KMS-11 (cell line): ENCODE data around the gene ASIC3.

Source experiments
- H2AFZ ChIP-seq: fragments of 200-600 bp; sonication (generic); 2 replicates; pipeline ENCODE4 v1.6.1; 2016; ENCODE audit warnings: antibody characterized with exemption, mixed run types, low read depth
- H3K27ac ChIP-seq: fragments of 200-600 bp; sonication (generic); 2 replicates; pipeline ENCODE4 v1.6.1; 2016; ENCODE audit warnings: mild to moderate bottlenecking, mixed run types
- H3K27me3 ChIP-seq: fragments of 200-600 bp; sonication (generic); 2 replicates; pipeline ENCODE4 v1.6.1; 2017; ENCODE audit warnings: mild to moderate bottlenecking, low read depth, mixed run types, moderate library complexity; ENCODE audit not compliant: insufficient read depth
- H3K36me3 ChIP-seq: fragments of 200-600 bp; sonication (generic); 2 replicates; pipeline ENCODE4 v1.6.1; 2017; ENCODE audit warnings: mild to moderate bottlenecking, mixed run types; ENCODE audit not compliant: insufficient read depth
- H3K4me1 ChIP-seq: fragments of 200-600 bp; sonication (generic); 2 replicates; pipeline ENCODE4 v1.6.1; 2016; ENCODE audit warnings: mild to moderate bottlenecking, low read depth, mixed run types; ENCODE audit not compliant: poor library complexity, severe bottlenecking
- H3K4me2 ChIP-seq: fragments of 200-600 bp; sonication (generic); 2 replicates; pipeline ENCODE4 v1.7.0; 2016; ENCODE audit warnings: mild to moderate bottlenecking, mixed run types
- H3K4me3 ChIP-seq: fragments of 200-600 bp; sonication (generic); IDR thresholded peaks from 2 replicates; pipeline ENCODE4 v1.6.1; 2017; ENCODE audit warnings: low read depth, low read length, mixed read lengths; ENCODE audit not compliant: insufficient read depth
- H3K79me2 ChIP-seq: fragments of 200-600 bp; sonication (generic); 2 replicates; pipeline ENCODE4 v1.6.1; 2016; ENCODE audit warnings: low read depth, mixed run types; ENCODE audit not compliant: insufficient read depth
- H3K9ac ChIP-seq: fragments of 200-600 bp; sonication (generic); 2 replicates; pipeline ENCODE4 v1.6.1; 2016; ENCODE audit warnings: mild to moderate bottlenecking, mixed run types
- H4K20me1 ChIP-seq: fragments of 200-600 bp; sonication (generic); 2 replicates; pipeline ENCODE4 v1.6.1; 2016; ENCODE audit warnings: mild to moderate bottlenecking, mixed run types; ENCODE audit not compliant: insufficient read depth
- TF ChIP-seq, protein P1 (sequence below): fragments of 200-600 bp; sonication (generic); conservative IDR thresholded peaks from 2 replicates; pipeline ENCODE4 v1.6.1; 2017; ENCODE audit warnings: low read depth, mild to moderate bottlenecking, antibody characterized with exemption, low read length, moderate library complexity, mixed read lengths

Gene ASIC3

DNA sequence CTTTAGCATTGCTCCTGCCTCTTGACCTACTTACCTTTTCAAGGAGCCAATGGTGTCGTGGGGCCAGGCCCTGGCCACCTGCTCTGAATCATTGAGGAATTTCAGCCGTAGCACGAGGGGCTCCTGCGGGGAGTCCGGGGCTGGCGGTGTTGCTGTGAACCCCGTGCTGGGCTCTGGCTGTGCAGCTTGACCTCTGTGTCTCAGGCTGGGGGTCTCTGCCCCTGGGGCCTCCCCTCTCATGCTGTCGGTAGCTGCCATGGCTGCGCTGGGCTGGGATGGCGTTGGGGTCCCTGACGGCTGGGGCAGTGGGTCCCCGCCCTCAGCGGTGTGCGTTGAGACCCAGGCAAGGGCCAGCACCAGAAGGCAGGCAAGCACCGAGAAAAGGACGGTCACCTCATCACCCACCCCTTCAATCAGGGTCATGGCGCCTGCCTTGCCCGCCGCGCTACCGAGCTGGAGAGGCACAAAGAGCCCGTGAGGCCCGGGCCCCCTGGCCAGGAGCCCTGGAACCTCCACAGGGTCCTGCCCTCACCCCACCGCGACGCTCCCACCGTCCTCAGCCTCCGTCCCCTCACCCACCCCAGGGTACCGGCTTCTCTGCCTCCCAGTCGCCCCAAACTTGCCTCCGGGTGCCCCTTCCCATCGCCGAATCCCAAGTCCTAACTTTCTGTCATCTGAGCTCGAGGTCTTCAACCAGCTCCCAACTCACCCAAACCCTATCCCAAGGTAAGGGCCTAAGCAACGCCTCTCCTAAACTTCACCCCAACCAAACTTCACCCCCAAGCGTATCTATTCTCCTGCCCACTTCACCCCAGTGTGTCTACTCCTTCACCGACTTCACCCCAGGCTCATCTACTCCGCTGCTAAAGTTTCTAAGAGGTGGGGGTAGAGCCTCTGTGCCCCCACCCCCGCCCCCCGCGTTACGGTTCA lies 34.1 kb downstream of the ASIC3 start:
- Histone ChIP-seq H4K20me1 (no peaks in the 10 kb centered on the region), H3K36me3 (no peaks in the 10 kb centered on the region), H3K4me1 (peaks cover 43% of the 10 kb centered on the region), H3K9ac (peak overlapping the region; percentile 61; the same call in 1 of the 2 replicates), H3K27ac (peak overlapping the region; percentile 11; the same call in 1 of the 2 replicates), H3K4me3 (no peak overlapping the region), H2AFZ (peak overlapping the region; percentile 84; the same call in 1 of the 2 replicates), H3K4me2 (peak overlapping the region; percentile 62), H3K27me3 (no peaks in the 10 kb centered on the region), H3K79me2 (peaks cover 34% of the 10 kb centered on the region)
- TF ChIP-seq, protein P1, sequence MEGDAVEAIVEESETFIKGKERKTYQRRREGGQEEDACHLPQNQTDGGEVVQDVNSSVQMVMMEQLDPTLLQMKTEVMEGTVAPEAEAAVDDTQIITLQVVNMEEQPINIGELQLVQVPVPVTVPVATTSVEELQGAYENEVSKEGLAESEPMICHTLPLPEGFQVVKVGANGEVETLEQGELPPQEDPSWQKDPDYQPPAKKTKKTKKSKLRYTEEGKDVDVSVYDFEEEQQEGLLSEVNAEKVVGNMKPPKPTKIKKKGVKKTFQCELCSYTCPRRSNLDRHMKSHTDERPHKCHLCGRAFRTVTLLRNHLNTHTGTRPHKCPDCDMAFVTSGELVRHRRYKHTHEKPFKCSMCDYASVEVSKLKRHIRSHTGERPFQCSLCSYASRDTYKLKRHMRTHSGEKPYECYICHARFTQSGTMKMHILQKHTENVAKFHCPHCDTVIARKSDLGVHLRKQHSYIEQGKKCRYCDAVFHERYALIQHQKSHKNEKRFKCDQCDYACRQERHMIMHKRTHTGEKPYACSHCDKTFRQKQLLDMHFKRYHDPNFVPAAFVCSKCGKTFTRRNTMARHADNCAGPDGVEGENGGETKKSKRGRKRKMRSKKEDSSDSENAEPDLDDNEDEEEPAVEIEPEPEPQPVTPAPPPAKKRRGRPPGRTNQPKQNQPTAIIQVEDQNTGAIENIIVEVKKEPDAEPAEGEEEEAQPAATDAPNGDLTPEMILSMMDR: no peak

DNA sequence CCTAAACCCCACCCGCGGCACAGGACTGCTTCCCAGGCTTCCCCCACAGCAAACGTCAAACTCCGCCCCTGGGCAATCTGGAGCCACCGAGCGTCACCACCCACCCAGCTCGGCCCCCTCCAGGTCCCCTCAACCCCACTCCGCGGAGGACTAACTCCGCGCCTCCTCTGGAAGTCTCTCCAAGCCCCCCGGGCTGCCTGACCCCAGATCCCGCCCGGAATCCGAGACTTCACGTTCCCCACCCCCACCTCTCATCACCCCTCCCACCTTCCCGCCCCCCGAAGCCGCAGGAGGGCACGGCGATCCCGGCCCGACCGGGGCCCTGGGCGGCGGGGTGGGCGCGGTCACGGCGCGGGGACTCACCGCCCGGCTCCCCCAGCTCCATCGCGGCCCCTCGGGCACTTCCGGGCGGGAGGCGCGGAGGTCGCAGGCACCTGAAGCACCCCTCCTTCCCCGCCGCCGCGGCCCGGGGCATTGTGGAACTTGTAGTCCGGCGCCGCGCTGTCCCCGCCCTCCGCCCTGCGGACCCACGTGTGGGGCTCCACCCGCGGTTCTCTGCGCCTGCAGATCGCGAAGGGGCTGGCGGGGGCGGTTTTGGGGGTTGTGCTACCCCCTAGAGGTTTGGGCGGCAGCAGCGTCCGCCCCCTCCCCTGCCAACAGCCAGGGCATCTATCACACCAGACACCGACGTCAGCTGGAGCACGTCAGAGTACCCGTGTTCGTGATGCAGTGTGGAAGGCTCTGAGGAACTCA lies 34.9 kb downstream of the ASIC3 start, which contains the start of gene TMUB1:
TSS of gene TMUB1 (minus strand) at position 423 of the 753 bp plus-strand sequence. CDS start 930 bp downstream, outside the sequence.
- Histone ChIP-seq H4K20me1 (no peaks in the 10 kb centered on the region), H3K79me2 (peaks cover 42% of the 10 kb centered on the region), H3K27me3 (no peaks in the 10 kb centered on the region), H3K4me1 (peaks cover 48% of the 10 kb centered on the region), H3K4me2 (peak within 1 kb of the TSS; percentile 62), H3K9ac (peak within 1 kb of the TSS; percentile 61; the same call in 1 of the 2 replicates), H3K36me3 (no peaks in the 10 kb centered on the region), H3K27ac (peak within 1 kb of the TSS; percentile 11), H2AFZ (peak within 1 kb of the TSS; percentile 84), H3K4me3 (no peak within 1 kb of the TSS)
- TF ChIP-seq, protein P1: no peak

DNA sequence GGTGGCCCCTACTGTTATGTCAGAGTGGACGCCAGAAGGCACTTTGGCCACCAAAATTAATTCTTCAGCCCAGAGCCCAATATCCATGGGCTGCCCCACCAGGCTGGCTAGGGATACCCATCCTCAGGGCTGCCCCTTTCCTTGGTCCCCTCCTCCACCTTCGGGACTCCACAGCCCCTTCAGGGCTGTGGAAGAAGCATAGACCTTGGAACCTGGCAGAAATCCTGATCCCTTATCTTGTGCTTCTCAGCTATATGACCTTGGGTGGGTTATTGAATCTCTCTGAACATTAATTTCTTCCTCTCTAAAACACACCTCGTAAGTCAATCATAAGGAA lies 35.5 kb downstream of the ASIC3 start:
- Histone ChIP-seq H2AFZ (peak overlapping the region; percentile 84), H3K79me2 (peaks cover 47% of the 10 kb centered on the region), H3K36me3 (no peaks in the 10 kb centered on the region), H4K20me1 (no peaks in the 10 kb centered on the region), H3K4me3 (no peak overlapping the region), H3K4me2 (peak overlapping the region; percentile 62), H3K27ac (no peak overlapping the region), H3K9ac (peak overlapping the region; percentile 61; the same call in 1 of the 2 replicates), H3K4me1 (peaks cover 51% of the 10 kb centered on the region), H3K27me3 (no peaks in the 10 kb centered on the region)
- TF ChIP-seq, protein P1: no peak

DNA sequence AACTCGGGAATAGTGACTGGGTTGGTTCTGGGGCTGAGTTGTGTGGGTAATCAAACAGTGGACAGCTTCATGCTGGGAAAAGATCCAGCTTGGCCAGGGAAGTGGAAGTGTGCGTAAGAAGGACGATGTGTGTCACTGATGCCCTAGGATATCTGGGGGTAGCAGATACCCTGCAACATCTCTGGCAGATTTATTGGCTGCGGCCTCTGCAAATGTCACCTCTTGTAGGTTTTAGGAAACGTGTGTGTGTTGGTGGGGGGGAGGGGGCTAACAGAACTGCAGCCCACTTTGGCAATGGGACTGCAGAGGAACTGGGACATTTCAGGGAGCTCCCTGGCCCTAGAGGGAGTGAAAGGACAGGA lies 37.0 kb downstream of the ASIC3 start:
- Histone ChIP-seq H3K4me3 (no peak overlapping the region), H2AFZ (peak overlapping the region; percentile 81; the same call in 1 of the 2 replicates), H3K79me2 (peaks cover 48% of the 10 kb centered on the region), H3K9ac (no peak overlapping the region), H3K27ac (no peak overlapping the region), H3K4me1 (peaks cover 47% of the 10 kb centered on the region), H3K27me3 (no peaks in the 10 kb centered on the region), H3K36me3 (no peaks in the 10 kb centered on the region), H3K4me2 (peak overlapping the region; percentile 88; the same call in 1 of the 2 replicates), H4K20me1 (no peaks in the 10 kb centered on the region)
- TF ChIP-seq, protein P1: no peak
